ENCODE data around the gene PRKN. TPM values are rescaled to one million over a fixed set of nuclear protein-coding genes. Genes with fewer than 3 reads are reported as not detected.

Gene PRKN
- total and polyA plus RNA-seq, 10 donors = 0.23 to 14.1 (median 7.0) TPM

DNA sequence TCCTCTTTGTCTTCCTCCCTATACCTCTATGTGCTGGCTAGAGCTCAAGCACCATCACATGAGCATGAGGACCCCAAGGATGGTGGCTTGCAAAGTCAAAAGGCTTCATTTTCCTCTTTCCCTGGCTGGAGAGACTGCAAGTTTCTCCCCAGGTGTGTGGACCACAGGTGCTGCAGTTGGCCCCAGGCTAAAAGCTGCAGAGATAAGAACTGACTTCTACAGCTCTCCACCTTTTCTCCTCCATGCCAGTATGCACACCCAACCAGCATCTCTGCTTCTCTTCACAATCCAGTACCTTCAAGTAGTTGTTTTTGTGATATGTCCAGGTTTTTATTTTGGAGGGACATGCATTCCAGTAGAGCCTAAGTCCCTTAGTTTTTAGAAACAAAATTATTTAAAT lies 29.1 kb downstream of the PRKN start:
- Histone ChIP-seq H3K27ac (no peak overlapping the region), H3K9me3 (no peaks in the 10 kb centered on the region)
- intact Hi-C loops (cut with DNase I; ENCODE audit: low total_unique reads) = no loop called here

DNA sequence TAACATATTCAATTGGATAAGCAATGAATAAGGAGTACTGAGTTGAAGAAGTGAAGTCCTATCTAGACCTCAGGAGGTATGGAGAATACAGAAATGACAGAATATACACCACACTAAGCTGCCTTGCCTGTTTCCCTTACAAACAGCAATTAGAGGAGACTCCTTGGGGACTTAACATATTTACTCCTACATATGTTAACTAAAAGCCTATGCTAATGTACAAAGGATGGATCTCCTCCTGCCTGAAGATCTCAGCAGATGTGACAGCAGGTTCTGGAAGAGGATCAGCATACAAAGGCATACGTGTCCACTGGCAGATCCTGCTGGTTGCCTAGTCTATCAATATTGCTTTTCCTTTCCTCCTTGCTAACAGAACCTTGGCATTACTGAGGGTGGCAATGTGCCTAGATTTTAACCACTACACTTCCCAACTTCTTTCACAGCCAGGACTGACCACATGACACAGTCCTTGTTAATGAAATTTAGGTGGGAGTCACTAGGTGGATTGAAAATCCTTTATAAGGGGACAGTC lies 29.6 kb downstream of the PRKN start:
- Histone ChIP-seq H3K4me3 (no peak overlapping the region), H3K36me3 (no peaks in the 10 kb centered on the region), H3K4me1 (no peaks in the 10 kb centered on the region), H3K27ac (no peak overlapping the region), H3K27me3 (replicated peaks in 1 of 7) (no peaks in the 10 kb centered on the region), H3K9me3 (no peaks in the 10 kb centered on the region)
- TF ChIP-seq, protein P1, sequence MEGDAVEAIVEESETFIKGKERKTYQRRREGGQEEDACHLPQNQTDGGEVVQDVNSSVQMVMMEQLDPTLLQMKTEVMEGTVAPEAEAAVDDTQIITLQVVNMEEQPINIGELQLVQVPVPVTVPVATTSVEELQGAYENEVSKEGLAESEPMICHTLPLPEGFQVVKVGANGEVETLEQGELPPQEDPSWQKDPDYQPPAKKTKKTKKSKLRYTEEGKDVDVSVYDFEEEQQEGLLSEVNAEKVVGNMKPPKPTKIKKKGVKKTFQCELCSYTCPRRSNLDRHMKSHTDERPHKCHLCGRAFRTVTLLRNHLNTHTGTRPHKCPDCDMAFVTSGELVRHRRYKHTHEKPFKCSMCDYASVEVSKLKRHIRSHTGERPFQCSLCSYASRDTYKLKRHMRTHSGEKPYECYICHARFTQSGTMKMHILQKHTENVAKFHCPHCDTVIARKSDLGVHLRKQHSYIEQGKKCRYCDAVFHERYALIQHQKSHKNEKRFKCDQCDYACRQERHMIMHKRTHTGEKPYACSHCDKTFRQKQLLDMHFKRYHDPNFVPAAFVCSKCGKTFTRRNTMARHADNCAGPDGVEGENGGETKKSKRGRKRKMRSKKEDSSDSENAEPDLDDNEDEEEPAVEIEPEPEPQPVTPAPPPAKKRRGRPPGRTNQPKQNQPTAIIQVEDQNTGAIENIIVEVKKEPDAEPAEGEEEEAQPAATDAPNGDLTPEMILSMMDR (IDR thresholded peaks at IDR 0.05 in 8 of 11, conservative IDR thresholded peaks at IDR 0.05 in 3 of 11) = no peak
- TF ChIP-seq POLR2A (IDR thresholded peaks at IDR 0.05) (no peak), POLR2AphosphoS5 (IDR thresholded peaks at IDR 0.05) (no peak)
- intact Hi-C loops (cut with DNase I; ENCODE audit: low total_unique reads) = no loop called here
- WGBS, 5 donors = 80 to 92% (median 84%) methylated on average over 1 of the region's 1 CpG
- DNase-seq = no peak

More for the DNA sequence above, 29.1 kb downstream of the PRKN start:
- no peak for TF ChIP-seq POLR2AphosphoS5 (IDR thresholded peaks at IDR 0.05)
- TF ChIP-seq, protein P1 (IDR thresholded peaks at IDR 0.05 in 8 of 11, conservative IDR thresholded peaks at IDR 0.05 in 3 of 11) = no peak
- TF ChIP-seq POLR2A (IDR thresholded peaks at IDR 0.05) = no peak
- DNase-seq = no peak
- Histone ChIP-seq H3K4me3 (no peak overlapping the region), H3K27me3 (replicated peaks in 1 of 7) (no peaks in the 10 kb centered on the region), H3K36me3 (no peaks in the 10 kb centered on the region), H3K4me1 (no peaks in the 10 kb centered on the region)

DNA sequence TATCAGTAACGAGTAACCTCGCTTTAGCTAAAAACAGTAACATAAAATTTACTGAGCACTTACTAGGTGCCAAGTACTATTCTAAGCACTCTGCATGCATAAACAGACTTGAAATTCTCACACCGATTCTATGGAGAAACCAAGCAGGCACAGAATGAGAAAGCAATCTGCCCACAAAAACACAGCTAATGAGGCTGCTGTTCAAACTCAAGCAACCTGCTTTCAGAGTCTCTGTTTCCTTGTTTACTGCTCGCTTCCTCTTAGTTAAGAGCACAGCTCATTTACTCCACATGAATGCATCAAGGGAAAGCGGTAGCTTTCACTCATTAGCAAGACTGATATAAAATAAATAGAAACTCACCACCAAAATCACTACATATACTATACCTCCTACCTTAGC lies 37.4 kb downstream of the PRKN start:
- Histone ChIP-seq H3K27ac (no peak overlapping the region), H3K4me3 (no peak overlapping the region), H3K9me3 (no peaks in the 10 kb centered on the region), H3K4me1 (no peaks in the 10 kb centered on the region), H3K36me3 (no peaks in the 10 kb centered on the region), H3K27me3 (replicated peaks in 1 of 7) (no peaks in the 10 kb centered on the region)
- WGBS, 5 donors = 66 to 76% (median 70%) methylated on average over 5 of the region's 5 CpGs
- TF ChIP-seq POLR2AphosphoS5 (IDR thresholded peaks at IDR 0.05) = no peak
- TF ChIP-seq, protein P1 (IDR thresholded peaks at IDR 0.05 in 8 of 11, conservative IDR thresholded peaks at IDR 0.05 in 3 of 11) = no peak
- no peak for TF ChIP-seq POLR2A (IDR thresholded peaks at IDR 0.05)
- intact Hi-C loops (cut with DNase I; ENCODE audit: low total_unique reads) = no loop called here
- no peak for DNase-seq

DNA sequence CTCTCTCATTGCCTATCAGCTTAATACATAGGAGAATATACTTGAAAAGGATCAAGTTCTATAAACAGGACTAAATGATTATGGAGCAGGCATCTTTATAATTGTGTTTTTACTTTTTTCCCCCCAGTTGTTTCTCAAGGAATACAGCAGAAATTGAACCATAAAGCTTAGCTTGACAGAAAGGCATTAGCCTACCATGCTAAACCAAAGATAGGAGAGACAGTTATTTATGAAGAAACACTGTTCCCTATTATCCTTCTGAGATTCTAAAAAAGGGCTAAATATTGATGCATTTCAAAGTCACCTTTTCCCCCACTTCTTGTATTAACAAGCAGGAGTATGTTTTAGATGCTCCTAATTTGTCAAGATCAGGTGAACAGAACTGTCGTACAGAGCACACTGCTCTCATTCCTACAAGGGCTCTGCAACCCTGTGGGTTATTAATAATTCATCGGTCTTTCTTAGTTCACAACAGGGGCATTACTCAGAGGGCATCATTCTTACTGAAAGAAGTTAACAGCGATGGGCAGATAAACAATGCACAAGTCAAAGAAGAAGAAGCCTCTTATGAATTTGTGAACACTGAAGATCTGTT lies 38.7 kb downstream of the PRKN start:
- Histone ChIP-seq H3K9me3 (no peaks in the 10 kb centered on the region), H3K36me3 (no peaks in the 10 kb centered on the region), H3K27me3 (replicated peaks in 1 of 7) (no peaks in the 10 kb centered on the region), H3K4me1 (no peaks in the 10 kb centered on the region), H3K4me3 (no peak overlapping the region), H3K27ac (no peak overlapping the region)
- intact Hi-C loops (cut with DNase I; ENCODE audit: low total_unique reads) = no loop called here
- TF ChIP-seq, protein P1 (IDR thresholded peaks at IDR 0.05 in 8 of 11, conservative IDR thresholded peaks at IDR 0.05 in 3 of 11) = no peak
- WGBS, 5 donors = 89 to 98% (median 91%) methylated on average over 3 of the region's 3 CpGs
- no peak for DNase-seq
